ENCODE measurements around the gene ITGA11.
A peak's percentile ranks its signal among the peaks of the same experiment; 100 is the strongest.

ITGA11 gene

DNA sequence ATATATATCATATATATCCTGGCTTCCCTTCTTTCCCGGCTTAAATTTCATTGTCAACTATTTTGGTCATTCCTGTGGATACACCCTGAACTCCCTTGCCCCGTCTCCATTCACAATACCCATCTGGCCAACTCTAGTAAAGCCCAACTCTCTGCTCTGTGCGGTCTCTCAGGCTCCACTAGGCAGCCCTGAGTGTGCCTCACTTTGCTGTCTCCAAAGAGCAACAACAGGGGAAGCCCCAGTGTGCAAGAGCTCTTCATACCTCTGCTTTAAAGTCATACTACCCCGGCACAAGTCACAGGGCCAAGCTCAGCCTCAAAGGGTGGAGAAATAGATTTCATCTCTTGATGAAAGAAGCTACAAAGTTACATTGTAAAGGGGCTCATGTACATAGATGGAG is 173.3 kb downstream of the ITGA11 start:
- no peak for DNase-seq
- in situ Hi-C loops (cut with HindIII; ENCODE audit: low pct_ligation_motif_present, low sequenced_read_pairs) = no loop called here
- no peak overlapping the region for H3K27ac ChIP-seq
- TF ChIP-seq, protein P1, sequence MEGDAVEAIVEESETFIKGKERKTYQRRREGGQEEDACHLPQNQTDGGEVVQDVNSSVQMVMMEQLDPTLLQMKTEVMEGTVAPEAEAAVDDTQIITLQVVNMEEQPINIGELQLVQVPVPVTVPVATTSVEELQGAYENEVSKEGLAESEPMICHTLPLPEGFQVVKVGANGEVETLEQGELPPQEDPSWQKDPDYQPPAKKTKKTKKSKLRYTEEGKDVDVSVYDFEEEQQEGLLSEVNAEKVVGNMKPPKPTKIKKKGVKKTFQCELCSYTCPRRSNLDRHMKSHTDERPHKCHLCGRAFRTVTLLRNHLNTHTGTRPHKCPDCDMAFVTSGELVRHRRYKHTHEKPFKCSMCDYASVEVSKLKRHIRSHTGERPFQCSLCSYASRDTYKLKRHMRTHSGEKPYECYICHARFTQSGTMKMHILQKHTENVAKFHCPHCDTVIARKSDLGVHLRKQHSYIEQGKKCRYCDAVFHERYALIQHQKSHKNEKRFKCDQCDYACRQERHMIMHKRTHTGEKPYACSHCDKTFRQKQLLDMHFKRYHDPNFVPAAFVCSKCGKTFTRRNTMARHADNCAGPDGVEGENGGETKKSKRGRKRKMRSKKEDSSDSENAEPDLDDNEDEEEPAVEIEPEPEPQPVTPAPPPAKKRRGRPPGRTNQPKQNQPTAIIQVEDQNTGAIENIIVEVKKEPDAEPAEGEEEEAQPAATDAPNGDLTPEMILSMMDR (IDR thresholded peaks at IDR 0.05; ENCODE audit: low read depth, low read length, missing control alignments) = no peak
- H3K4me3 ChIP-seq (ENCODE audit: low read depth, low read length) = no peak overlapping the region
- H3K27me3 ChIP-seq (replicated peaks) = no peaks in the 10 kb centered on the region
- H3K36me3 ChIP-seq (replicated peaks) = no peaks in the 10 kb centered on the region

DNA sequence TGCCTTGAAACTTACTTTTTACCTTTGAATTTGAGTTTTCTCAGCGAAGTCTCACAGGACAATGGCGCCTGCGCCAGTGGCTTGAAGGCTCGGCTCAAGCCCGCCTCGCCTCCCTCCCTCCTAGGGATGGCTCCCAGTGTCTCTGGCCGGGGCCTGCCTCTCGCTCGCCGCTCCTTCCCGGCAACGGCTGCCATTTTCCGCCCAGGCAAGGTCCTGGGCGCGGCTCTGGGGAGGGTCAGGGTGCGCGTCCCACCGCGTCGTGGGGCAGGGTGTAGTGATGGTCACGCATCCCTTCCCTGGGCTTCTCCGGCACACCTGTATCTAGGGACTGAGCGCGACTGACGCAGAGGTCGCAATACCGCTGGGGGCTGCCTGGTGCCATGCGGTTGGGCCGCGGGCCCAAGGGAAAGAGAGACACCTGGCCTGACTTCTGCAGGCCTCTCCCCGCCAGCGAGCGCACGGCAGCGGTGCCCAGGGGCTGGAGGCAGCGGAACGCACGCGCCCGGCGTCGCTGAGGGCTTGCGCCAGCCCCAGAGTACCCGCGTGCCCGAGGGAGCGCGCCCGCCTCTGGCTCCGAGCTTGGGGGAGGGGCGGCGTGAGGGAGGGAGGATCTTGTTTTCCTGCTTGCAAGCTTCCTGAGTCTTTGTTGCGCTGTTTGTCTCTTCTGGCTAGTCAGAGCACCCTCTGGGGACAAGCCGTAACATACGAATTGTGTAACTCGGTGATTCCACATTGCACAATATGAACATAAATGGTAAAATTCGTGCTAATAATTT is 175.1 kb downstream of the ITGA11 start:
- Histone ChIP-seq H3K27ac (peak overlapping the region; percentile 34), H3K4me3 (ENCODE audit: low read depth, low read length) (peak overlapping the region; percentile 68), H3K36me3 (replicated peaks) (no peaks in the 10 kb centered on the region), H3K27me3 (replicated peaks) (no peaks in the 10 kb centered on the region)
- in situ Hi-C loops (cut with HindIII; ENCODE audit: low pct_ligation_motif_present, low sequenced_read_pairs) = no loop called here
- TF ChIP-seq, protein P1 (IDR thresholded peaks at IDR 0.05; ENCODE audit: low read depth, low read length, missing control alignments) = no peak
- DNase-seq = peak; percentile 62

DNA sequence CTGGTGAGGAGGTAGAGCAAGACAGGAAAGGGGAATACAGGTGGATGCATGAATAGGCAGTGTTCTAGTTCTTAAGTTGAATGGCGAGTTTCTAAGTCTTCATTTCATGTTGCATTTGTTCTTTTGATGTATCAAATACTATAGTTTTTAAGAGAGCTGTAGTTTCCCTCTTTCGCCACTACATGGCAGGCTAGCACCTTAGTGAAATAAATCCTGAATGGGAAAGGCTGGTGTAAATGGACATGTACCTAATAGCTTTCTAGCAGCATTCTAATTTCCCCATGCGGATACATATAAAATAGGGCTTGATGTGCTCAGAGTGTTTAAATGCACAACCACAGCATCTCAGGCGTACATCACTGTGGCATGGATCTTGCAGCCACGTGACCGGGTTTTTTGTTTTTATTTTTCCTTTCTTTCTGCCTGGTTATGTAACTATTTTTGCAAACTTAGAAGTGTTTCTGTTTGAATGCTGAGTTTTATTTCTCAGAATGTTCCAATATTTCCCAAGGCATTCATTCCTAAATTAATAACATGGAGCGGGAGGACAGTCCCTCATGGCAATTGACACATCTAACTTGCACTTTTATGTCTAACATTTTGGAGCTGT is 178.9 kb downstream of the ITGA11 start:
- Histone ChIP-seq H3K27me3 (replicated peaks) (no peaks in the 10 kb centered on the region), H3K27ac (no peak overlapping the region), H3K36me3 (replicated peaks) (no peaks in the 10 kb centered on the region), H3K4me3 (ENCODE audit: low read depth, low read length) (no peak overlapping the region)
- peak; percentile 74 for DNase-seq
- TF ChIP-seq, protein P1 (IDR thresholded peaks at IDR 0.05; ENCODE audit: low read depth, low read length, missing control alignments) = peak; percentile 81
- in situ Hi-C loops (cut with HindIII; ENCODE audit: low pct_ligation_motif_present, low sequenced_read_pairs) = no loop called here

DNA sequence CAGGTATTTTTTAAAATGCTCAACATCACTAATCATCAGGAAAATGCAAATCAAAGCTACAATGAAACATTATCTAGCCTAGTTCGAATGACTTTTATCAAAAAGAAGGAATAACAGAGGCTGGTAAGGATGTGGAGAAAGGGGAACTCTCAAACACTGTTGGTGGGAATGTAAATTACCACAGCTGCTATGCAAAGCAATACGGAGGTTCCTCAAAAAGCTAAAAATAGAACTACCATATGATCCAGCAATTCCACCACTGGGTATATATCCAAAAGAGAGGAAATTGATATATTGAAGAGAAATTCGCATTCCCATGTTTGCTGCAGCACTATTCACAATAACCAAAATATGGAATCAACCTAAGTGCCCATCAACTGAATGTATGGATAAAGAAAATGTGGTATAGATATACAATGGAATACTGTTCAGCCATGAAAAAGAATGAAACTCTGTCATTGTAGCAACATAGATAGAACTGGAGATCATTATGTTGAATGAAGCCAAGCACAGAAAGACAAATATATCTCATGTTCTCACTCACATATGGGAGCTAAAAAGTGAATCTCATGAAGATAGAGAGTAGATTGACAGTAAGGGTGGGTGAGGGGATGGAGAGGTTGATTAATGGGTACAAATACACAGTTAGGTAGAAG is 182.8 kb downstream of the ITGA11 start:
- in situ Hi-C loops (cut with HindIII; ENCODE audit: low pct_ligation_motif_present, low sequenced_read_pairs) = no loop called here
- Histone ChIP-seq H3K4me3 (ENCODE audit: low read depth, low read length) (no peak overlapping the region), H3K27me3 (replicated peaks) (no peaks in the 10 kb centered on the region)

More for the DNA sequence above, 182.8 kb downstream of the ITGA11 start:
- no peak for DNase-seq
- Histone ChIP-seq H3K36me3 (replicated peaks) (no peaks in the 10 kb centered on the region), H3K27ac (no peak overlapping the region)
- TF ChIP-seq, protein P1 (IDR thresholded peaks at IDR 0.05; ENCODE audit: low read depth, low read length, missing control alignments) = no peak

All from brain microvascular endothelial cell (primary cell).